ENCODE data around the gene SGPP2. TPM values are rescaled to one million over a fixed set of nuclear protein-coding genes. Genes with fewer than 3 reads are reported as not detected.

Gene SGPP2
- total and polyA plus RNA-seq, 2 of the 4 experiments (the other 2 are of a cell fraction) = not detected

DNA sequence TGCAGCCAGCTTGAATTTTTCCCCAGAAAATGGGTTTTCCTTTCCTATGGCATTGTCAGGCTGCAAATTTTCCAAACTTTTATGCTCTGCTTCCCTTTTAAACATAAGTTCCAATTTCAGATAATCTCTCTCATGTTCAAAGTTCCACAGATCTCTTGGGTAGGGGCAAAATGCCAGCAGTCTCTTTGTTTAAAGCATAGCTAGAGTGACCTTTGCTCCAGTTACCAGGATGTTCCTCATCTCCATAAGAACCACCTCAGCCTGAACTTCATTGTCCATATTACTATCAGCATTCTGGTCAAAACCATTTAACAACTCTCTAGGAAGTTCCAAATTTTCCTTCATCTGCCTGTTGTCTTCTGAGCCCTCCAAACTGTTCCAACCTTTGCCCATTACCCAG lies 68.3 kb downstream of the SGPP2 start:
- Histone ChIP-seq H2AK5ac (ENCODE audit: low read depth, low read length) (no peak overlapping the region), H3K79me1 (ENCODE audit: low read depth in 1 of 2, low read length in 2 of 2) (no peaks in the 10 kb centered on the region), H2BK120ac (ENCODE audit: low read depth, low read length) (no peak overlapping the region), H3K9me1 (ENCODE audit: insufficient read depth, low read length) (no peaks in the 10 kb centered on the region), H2BK15ac (ENCODE audit: low read depth, low read length) (no peak overlapping the region), H4K8ac (ENCODE audit: low read depth in 2 of 2, low read length in 2 of 2) (no peak overlapping the region), H2BK20ac (ENCODE audit: low read depth, low read length) (no peak overlapping the region), H3K9me3 (ENCODE audit: control insufficient read depth, insufficient read depth, low read length) (no peaks in the 10 kb centered on the region; the same call in 1 of the 2 replicates), H4K20me1 (ENCODE audit: insufficient read depth, low read length) (no peaks in the 10 kb centered on the region), H4K5ac (ENCODE audit: low read depth, low read length) (no peak overlapping the region), H2AFZ (replicated peaks; ENCODE audit: low read length, poor library complexity) (no peak overlapping the region), H3K9ac (ENCODE audit: low read depth, low read length) (no peak overlapping the region), H2BK5ac (ENCODE audit: low read depth, low read length, poor library complexity, severe bottlenecking) (no peak overlapping the region), H3K4me3 (ENCODE audit: insufficient read depth, low read depth, low read length) (no peak overlapping the region), H3K27me3 (ENCODE audit: control insufficient read depth, insufficient read depth, low read length) (no peaks in the 10 kb centered on the region), H2AK9ac (replicated peaks; ENCODE audit: low read depth, low read length, poor library complexity) (no peak overlapping the region), H3K18ac (ENCODE audit: low read depth, low read length) (no peak overlapping the region), H3K4me2 (ENCODE audit: low read depth, low read length) (no peak overlapping the region), H3K23ac (ENCODE audit: low read depth, low read length) (no peak overlapping the region), H3K36me3 (ENCODE audit: control insufficient read depth, insufficient read depth, low read length) (no peaks in the 10 kb centered on the region), H3K56ac (ENCODE audit: extremely low read depth, insufficient read depth, low read length) (no peak overlapping the region), H3K14ac (replicated peaks; ENCODE audit: low read depth, low read length) (no peak overlapping the region), H4K91ac (ENCODE audit: insufficient read depth, low read depth, low read length) (no peak overlapping the region), H3K4ac (ENCODE audit: low read depth, low read length) (no peak overlapping the region), H3K27ac (ENCODE audit: insufficient read depth, low read length) (no peak overlapping the region), H3K4me1 (ENCODE audit: control insufficient read depth, insufficient read depth, low read length) (no peaks in the 10 kb centered on the region)
- in situ Hi-C loops (cut with MboI; ENCODE audit: low sequenced_read_pairs) (no loop called here), dilution Hi-C loops (cut with HindIII; ENCODE audit: low sequenced_read_pairs, unreplicated experiment) (no loop called here), intact Hi-C loops (cut with micrococcal nuclease) (no loop called here)
- no peak for DNase-seq
- TF ChIP-seq ELK1 (IDR thresholded peaks at IDR 0.05; ENCODE audit: borderline replicate concordance, low read depth, low read length) (no peak), CTCF (conservative IDR thresholded peaks at IDR 0.05; ENCODE audit: low read depth, low read length) (no peak), RAD21 (IDR thresholded peaks at IDR 0.05; ENCODE audit: low read length) (no peak)
- BruUV-seq (replicated peaks) = no TSS peak
- ChIA-PET CTCF (no interaction called here), POLR2A (ENCODE audit: unreplicated experiment) (no interaction called here)
- ATAC-seq (ENCODE audit: low read depth) = no peak

All from IMR-90 (cell line).